Parathyroid adenoma (tissue), 2 donors: Measurements from ENCODE around the gene ATP1A4.
A peak's percentile ranks its signal among the peaks of the same experiment; 100 is the strongest.

Source experiments
- H2AFZ ChIP-seq: fragments of 300-600 bp; sonication (generic); one replicate; pipeline ENCODE4 v1.7.0; 2017; ENCODE audit warnings: antibody characterized with exemption, mild to moderate bottlenecking
- H3K27ac ChIP-seq: fragments of 300-600 bp; sonication (generic); one replicate; pipeline ENCODE4 v1.7.0; 2017
- H3K27me3 ChIP-seq: fragments of 300-600 bp; sonication (generic); one replicate; pipeline ENCODE4 v1.7.0; 2017; ENCODE audit warnings: low read length; ENCODE audit not compliant: control insufficient read depth, insufficient read depth
- H3K36me3 ChIP-seq: fragments of 300-600 bp; sonication (generic); one replicate; pipeline ENCODE4 v1.7.0; 2017; ENCODE audit warnings: low read length; ENCODE audit not compliant: control insufficient read depth, insufficient read depth
- H3K4me1 ChIP-seq: fragments of 300-600 bp; sonication (generic); one replicate; pipeline ENCODE4 v1.7.0; 2017; ENCODE audit warnings: control low read depth
- H3K4me2 ChIP-seq: fragments of 300-600 bp; sonication (generic); one replicate; pipeline ENCODE4 v1.7.0; 2017; ENCODE audit warnings: low read length
- H3K4me3 ChIP-seq: fragments of 300-600 bp; sonication (generic); one replicate; pipeline ENCODE4 v1.7.0; 2017; ENCODE audit warnings: low read depth, low read length
- H3K79me2 ChIP-seq: fragments of 300-600 bp; sonication (generic); one replicate; pipeline ENCODE4 v1.7.0; 2017; ENCODE audit warnings: control low read depth
- H3K9ac ChIP-seq: fragments of 300-600 bp; sonication (generic); one replicate; pipeline ENCODE4 v1.7.0; 2017; ENCODE audit warnings: mild to moderate bottlenecking
- H3K9me3 ChIP-seq: fragments of 300-600 bp; sonication (generic); one replicate; pipeline ENCODE4 v1.7.0; 2017; ENCODE audit warnings: low read length; ENCODE audit not compliant: control insufficient read depth
- TF ChIP-seq, protein P1 (sequence below): fragments of 300-600 bp; sonication (generic); IDR thresholded peaks from one replicate; pipeline ENCODE4 v1.7.0; 2017; ENCODE audit warnings: antibody characterized with exemption, mild to moderate bottlenecking
- donor health status: primary hyperparathyroidism.

Gene ATP1A4

DNA sequence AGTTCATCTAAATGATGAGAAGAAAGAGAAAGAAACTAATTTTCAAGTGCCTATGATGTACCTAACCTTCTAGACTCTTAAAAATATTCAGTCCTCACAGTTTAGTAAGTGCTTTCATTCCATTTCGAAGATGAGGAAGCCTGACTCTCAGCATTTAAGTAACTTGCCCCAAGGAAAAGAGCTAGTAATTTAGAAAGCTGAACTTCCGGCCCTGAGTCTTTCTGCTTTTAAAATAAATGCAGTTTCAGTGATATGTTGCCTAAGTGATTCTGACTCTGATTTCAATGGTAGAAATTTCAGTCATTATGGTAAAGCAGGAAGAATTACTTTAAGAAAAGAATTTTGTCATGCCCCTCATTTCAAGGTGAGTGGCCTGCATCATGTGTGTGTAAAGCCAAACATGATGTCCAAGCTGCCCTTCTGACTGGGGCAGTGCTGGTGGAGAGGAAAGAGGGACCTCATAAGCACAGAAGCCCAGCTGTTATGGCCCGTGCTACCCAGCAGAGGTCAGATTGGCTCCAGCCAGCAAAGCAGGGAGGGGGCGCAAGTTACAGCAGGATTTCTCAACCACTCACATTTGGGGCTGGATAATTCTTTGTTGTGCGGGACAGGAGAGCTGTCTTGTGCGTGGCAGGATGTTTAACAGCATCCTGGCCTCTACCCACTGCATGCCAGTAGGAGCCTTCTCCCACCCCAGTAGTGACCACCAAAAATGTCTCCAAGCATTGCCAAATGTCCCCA lies 10.7 kb downstream of the ATP1A4 start:
- Histone ChIP-seq H3K4me1 (no peaks in the 10 kb centered on the region), H3K79me2 (no peaks in the 10 kb centered on the region), H3K9me3 (no peaks in the 10 kb centered on the region), H3K4me3 (no peak overlapping the region), H2AFZ (no peak overlapping the region), H3K9ac (no peak overlapping the region), H3K4me2 (no peak overlapping the region), H3K36me3 (no peaks in the 10 kb centered on the region), H3K27ac (no peak overlapping the region), H3K27me3 (no peaks in the 10 kb centered on the region)
- TF ChIP-seq, protein P1, sequence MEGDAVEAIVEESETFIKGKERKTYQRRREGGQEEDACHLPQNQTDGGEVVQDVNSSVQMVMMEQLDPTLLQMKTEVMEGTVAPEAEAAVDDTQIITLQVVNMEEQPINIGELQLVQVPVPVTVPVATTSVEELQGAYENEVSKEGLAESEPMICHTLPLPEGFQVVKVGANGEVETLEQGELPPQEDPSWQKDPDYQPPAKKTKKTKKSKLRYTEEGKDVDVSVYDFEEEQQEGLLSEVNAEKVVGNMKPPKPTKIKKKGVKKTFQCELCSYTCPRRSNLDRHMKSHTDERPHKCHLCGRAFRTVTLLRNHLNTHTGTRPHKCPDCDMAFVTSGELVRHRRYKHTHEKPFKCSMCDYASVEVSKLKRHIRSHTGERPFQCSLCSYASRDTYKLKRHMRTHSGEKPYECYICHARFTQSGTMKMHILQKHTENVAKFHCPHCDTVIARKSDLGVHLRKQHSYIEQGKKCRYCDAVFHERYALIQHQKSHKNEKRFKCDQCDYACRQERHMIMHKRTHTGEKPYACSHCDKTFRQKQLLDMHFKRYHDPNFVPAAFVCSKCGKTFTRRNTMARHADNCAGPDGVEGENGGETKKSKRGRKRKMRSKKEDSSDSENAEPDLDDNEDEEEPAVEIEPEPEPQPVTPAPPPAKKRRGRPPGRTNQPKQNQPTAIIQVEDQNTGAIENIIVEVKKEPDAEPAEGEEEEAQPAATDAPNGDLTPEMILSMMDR, result no peak

DNA sequence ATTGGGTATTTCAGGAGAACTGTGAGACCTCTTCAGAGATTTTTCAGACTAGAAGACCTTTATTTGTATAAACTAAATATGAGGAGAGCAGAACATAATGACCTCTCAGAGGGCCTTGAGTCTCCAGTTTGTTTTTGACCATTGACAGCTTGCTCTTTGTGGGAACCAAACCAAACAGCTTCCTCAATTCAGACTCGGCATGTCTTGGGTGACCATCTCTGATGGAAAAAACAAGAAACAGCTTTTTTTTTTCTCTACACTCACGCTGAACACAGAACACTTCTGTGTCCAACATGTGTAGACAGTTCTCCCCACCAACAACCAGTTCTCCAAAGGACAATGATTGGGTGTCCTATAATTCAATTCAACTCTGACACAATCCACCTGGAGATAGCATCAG lies 11.5 kb downstream of the ATP1A4 start:
- Histone ChIP-seq H3K4me2 (no peak overlapping the region), H2AFZ (no peak overlapping the region), H3K9ac (no peak overlapping the region), H3K4me1 (no peaks in the 10 kb centered on the region), H3K9me3 (no peaks in the 10 kb centered on the region), H3K4me3 (no peak overlapping the region), H3K27ac (no peak overlapping the region), H3K79me2 (no peaks in the 10 kb centered on the region), H3K36me3 (no peaks in the 10 kb centered on the region), H3K27me3 (no peaks in the 10 kb centered on the region)
- TF ChIP-seq, protein P1, result no peak

GRCh38 chr1:160163615-160164014 lies 12.2 kb downstream of the ATP1A4 start:
- Histone ChIP-seq H3K36me3 (no peaks in the 10 kb centered on the region), H3K27me3 (no peaks in the 10 kb centered on the region), H3K9ac (no peak overlapping the region), H3K27ac (no peak overlapping the region), H3K9me3 (no peaks in the 10 kb centered on the region), H3K79me2 (no peaks in the 10 kb centered on the region), H3K4me3 (no peak overlapping the region), H3K4me2 (no peak overlapping the region), H3K4me1 (no peaks in the 10 kb centered on the region), H2AFZ (no peak overlapping the region)
- TF ChIP-seq, protein P1, result peak; percentile 11

DNA sequence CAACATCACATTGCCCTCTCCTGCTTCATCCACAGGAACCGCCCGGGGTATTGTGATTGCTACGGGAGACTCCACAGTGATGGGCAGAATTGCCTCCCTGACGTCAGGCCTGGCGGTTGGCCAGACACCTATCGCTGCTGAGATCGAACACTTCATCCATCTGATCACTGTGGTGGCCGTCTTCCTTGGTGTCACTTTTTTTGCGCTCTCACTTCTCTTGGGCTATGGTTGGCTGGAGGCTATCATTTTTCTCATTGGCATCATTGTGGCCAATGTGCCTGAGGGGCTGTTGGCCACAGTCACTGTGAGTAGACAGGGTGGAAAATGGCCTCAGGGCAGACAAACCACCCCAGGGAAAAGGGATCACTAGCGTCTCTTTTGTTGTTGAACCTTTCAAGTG lies 12.7 kb downstream of the ATP1A4 start:
- H3K9ac ChIP-seq, result no peak overlapping the region
- TF ChIP-seq, protein P1, result no peak
- H2AFZ ChIP-seq, result no peak overlapping the region
- H3K27ac ChIP-seq, result no peak overlapping the region
- H3K4me2 ChIP-seq, result no peak overlapping the region
- no peaks in the 10 kb centered on the region for H3K36me3 ChIP-seq
- H3K79me2 ChIP-seq, result no peaks in the 10 kb centered on the region
- H3K27me3 ChIP-seq, result no peaks in the 10 kb centered on the region
- H3K4me3 ChIP-seq, result no peak overlapping the region
- H3K9me3 ChIP-seq, result no peaks in the 10 kb centered on the region
- H3K4me1 ChIP-seq, result no peaks in the 10 kb centered on the region
